DND-41 (cell line): ENCODE results near the gene SERPINB11.

Experiments
- EZH2 ChIP-seq: IDR thresholded peaks from 3 replicates; pipeline ENCODE4 v1.6.1; 2012; ENCODE audit warnings: borderline replicate concordance, low read depth, mild to moderate bottlenecking, moderate library complexity, low read length, inconsistent platforms; ENCODE audit not compliant: severe bottlenecking
- TF ChIP-seq, protein P1 (sequence below): IDR thresholded peaks from 2 replicates; pipeline ENCODE4 v1.5.1; 2012; ENCODE audit warnings: borderline replicate concordance, low read length, moderate library complexity, mild to moderate bottlenecking; ENCODE audit not compliant: poor library complexity, severe bottlenecking; ENCODE audit errors: extremely low read depth

- TF ChIP-seq EZH2 = no peak
- TF ChIP-seq, protein P1, sequence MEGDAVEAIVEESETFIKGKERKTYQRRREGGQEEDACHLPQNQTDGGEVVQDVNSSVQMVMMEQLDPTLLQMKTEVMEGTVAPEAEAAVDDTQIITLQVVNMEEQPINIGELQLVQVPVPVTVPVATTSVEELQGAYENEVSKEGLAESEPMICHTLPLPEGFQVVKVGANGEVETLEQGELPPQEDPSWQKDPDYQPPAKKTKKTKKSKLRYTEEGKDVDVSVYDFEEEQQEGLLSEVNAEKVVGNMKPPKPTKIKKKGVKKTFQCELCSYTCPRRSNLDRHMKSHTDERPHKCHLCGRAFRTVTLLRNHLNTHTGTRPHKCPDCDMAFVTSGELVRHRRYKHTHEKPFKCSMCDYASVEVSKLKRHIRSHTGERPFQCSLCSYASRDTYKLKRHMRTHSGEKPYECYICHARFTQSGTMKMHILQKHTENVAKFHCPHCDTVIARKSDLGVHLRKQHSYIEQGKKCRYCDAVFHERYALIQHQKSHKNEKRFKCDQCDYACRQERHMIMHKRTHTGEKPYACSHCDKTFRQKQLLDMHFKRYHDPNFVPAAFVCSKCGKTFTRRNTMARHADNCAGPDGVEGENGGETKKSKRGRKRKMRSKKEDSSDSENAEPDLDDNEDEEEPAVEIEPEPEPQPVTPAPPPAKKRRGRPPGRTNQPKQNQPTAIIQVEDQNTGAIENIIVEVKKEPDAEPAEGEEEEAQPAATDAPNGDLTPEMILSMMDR = peak; percentile 42
Measured at GRCh38 chr18:63676526-63677323, 26.0 kb upstream of the SERPINB11 start.
